ENCODE results near the gene MRPS18B.

MRPS18B gene

DNA sequence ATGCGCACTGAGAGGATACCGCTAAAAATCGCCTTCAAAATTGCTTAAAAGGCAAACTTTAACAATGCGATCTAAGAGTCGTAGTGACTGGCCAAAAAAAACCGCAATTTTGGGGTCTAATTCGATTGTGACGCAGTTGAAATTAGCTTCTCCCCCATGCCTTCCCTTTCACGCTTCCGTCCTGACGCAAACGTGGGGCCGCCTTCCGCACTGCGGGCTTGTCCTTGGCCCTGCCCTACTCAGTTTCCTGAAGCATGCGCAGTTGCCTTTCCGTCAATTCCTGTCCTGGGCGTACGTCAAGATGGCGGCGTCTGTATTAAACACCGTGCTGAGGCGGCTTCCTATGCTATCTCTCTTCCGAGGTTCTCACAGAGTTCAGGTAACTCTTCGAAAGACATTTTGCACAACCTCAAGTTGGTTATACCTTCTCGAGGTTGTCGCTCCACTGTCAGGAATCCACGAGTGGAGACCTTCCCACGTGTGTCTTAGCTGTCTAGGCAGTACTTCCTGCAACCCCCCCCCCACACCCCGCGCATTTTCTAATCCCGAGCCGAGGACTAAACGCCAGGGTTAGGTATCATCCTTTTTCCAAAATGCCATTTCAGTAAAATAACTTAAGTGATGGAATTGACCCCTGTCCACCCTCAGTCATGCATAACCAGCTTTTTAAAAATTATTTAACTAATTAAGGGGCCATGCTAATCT, at the start of gene MRPS18B:
MRPS18B (plus strand) TSS at position 276 of the 705 bp plus-strand sequence; CDS start at position 302, 26 bp downstream.
- peak; percentile 98 for DNase-seq (ENCODE audit: low read depth)

DNA sequence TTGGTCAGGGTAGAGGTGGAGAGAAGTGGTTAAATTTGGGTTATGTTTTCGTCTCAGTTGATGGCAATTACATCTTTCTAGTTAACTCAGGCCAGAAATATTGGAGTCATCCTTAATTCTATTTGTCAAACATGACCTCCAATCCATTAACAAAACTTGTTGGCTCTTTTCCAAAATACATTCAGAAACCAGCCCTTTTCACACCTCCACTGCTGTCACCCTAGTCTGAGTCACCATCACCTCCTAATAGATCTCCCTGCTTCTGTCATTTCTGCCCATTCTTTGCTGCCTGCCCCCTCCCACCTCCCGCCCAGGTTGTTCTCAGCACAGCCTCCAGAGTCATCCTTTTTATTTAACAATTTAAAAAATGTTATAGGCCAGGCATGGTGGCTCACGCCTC, 49.4 kb upstream of the MRPS18B start:
- no peak for DNase-seq (ENCODE audit: low read depth)

DNA sequence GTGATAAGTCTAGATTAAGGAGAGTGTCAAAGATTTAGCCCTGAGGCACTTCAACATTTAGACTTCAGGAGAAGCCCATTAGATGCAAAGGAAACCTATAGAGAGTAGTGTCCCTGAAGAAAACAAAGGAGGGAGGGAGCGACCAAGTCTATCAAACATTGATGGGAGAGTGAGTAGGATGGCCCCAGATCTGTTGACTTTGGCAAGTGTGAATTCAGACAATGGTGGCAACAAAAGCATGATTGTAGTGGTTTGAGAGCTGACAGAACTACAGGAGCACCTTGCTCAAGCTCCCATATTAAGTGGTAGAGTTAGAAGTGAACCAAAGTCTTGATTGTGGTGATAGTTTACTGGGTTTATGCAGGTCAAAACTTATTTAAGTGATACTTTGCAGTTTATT, 47.4 kb upstream of the MRPS18B start:
- DNase-seq (ENCODE audit: low read depth): no peak

DNA sequence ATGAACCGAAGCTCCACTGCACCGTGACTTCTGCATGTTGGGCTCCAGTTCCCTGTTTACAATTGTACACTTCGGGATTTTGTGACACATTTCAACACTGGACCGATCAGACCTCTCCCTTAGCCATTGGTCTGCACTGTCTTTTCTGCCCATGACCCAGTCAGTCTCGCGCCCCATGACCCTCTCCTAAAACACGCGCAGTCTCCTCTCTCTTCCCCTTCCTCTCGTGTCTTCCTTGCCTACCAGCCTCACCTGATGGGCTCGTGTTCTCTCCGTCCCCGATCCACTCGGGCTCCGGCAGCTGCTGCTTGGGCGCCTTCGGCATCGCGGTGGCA, 46.9 kb upstream of the MRPS18B start:
- no peak for DNase-seq (ENCODE audit: low read depth)

DNA sequence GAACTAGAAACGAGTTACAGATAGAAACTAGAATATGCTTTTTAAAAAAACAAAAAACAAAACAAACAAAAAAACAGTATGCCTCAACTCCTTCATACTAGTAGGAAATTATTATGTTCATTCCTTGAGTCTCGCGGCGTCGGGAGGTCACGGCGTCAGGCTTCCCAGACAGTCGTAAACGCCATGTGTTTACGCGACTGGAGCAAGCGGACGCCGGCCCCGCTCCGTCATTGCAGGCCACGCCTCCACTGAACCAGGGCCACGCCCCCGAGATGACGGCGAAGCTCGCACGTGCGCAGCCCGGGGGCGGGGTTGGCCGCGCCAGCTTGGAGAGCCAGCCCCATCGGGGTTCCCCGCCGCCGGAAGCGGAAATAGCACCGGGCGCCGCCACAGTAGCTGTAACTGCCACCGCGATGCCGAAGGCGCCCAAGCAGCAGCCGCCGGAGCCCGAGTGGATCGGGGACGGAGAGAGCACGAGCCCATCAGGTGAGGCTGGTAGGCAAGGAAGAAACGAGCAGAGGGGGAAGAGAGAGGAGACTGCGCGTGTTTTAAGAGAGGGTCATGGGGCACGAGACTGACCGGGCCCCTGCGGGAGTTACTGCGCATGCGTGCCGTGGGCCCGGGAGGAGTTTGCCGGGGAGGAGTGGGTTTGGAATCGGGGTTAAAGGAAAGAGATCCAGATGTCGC, 46.4 kb upstream of the MRPS18B start, which contains the start of gene ABCF1:
ABCF1 (plus strand) TSS at position 368 of the 687 bp plus-strand sequence; CDS start at position 414, 46 bp downstream.
- peak; percentile 94 for DNase-seq (ENCODE audit: low read depth)

DNA sequence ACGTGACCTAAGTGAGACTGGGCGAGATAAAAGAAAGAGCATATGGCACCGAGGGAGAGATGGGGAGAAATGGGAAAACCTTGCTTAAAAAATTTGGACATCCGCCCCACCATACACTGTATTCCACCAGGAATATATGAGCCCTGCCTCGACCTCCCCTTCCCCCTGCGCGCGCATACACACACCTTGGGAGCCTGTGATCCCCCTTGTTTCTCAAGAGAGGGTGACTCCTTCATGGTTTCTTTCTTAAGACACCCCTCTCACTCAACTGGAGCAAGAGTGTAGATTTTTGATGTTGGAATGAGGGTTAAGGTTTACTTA, 45.9 kb upstream of the MRPS18B start:
- DNase-seq (ENCODE audit: low read depth): no peak

DNA sequence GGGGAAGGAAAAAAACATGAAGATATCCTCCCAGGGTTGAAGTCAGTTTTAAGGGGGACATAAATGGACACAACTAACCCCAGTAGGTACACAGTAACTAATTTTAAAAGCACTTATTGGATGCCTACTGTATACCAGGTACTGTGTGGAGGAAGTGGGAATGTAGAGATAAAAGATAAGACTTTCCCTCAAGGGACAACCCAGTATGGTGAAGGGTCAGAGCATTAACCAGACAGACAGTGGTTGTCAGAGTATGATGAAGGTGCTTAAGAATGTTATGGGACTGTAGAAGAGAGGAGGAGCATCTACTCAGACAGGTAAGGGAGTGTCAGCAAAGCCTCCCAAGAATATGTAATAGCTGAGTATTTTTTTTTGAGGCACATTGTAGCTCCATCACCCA, 45.5 kb upstream of the MRPS18B start:
- no peak for DNase-seq (ENCODE audit: low read depth)

DNA sequence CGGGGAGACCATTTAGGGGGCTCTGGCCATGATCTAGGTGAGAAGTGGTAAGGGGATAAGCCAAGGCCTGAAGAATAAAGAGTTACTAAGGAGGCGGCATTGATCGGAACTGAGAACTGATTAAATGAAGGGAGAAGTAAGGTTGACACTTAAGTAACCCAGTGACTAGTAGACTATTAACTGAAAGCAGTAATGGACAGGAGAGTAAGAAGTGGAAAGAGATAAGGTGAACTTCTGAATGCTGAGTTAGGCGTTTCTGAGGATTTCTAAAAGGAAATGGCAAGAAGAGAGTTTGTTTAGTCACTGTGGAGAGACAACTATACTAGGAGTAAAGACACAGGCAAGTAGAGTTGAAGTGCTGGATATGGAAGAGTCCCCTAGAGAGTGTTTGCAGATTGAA, 44.5 kb upstream of the MRPS18B start:
- no peak for DNase-seq (ENCODE audit: low read depth)

DNA sequence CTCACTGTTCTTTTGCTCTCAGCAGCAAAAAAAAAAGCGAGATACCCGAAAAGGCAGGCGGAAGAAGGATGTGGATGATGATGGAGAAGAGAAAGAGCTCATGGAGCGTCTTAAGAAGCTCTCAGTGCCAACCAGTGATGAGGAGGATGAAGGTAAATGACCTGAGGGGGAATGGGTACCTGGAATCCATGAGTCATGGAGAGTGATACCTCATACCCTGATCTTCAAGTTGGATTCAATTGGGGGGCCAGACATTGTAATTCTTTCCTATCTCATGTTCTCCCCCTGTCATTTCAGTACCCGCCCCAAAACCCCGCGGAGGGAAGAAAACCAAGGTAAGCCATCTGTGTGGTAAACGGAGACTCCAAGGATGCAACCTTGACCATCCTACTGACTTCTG, 39.6 kb upstream of the MRPS18B start:
- DNase-seq (ENCODE audit: low read depth): no peak

DNA sequence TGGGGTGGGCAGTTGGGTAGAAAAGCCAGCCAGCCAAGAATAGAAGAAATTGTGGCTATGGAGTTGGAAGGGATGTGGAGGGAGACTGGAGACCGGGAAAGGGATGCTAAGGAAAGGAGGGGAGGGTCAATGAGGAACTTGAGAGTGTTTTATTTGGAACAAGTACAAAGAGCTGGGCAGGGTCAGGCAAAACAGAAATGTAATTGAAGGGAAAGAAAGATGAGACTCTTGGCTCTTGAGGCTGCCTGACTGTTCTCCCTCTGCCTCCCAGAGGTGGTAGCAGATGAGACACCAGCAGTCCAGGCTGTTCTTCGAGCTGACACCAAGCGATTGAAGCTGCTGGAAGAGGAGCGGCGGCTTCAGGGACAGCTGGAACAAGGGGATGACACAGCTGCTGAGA, 33.7 kb upstream of the MRPS18B start:
- DNase-seq (ENCODE audit: low read depth): no peak

DNA sequence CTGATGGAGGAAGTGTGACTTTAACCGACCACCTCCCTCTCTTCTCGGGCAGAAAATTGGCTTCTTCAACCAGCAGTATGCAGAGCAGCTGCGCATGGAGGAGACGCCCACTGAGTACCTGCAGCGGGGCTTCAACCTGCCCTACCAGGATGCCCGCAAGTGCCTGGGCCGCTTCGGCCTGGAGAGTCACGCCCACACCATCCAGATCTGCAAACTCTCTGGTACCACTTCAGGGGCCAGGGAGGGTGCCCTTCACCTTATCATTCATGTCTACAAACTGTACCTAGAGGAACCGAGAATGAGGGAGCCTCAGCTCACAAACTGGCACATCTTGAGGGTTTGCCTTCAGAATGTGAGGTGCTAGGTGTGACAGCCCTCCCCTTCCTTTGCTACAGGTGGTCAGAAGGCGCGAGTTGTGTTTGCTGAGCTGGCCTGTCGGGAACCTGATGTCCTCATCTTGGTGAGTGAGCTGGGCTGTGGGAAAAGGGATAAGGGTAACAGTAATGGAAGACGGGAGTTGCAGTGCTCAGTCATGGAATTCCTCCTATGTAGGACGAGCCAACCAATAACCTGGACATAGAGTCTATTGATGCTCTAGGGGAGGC, 27.8 kb upstream of the MRPS18B start:
- no peak for DNase-seq (ENCODE audit: low read depth)

DNA sequence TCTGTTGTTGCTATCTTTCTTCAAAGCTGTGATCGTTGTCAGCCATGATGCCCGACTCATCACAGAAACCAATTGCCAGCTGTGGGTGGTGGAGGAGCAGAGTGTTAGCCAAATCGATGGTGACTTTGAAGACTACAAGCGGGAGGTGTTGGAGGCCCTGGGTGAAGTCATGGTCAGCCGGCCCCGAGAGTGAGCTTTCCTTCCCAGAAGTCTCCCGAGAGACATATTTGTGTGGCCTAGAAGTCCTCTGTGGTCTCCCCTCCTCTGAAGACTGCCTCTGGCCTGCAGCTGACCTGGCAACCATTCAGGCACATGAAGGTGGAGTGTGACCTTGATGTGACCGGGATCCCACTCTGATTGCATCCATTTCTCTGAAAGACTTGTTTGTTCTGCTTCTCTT, 27.1 kb upstream of the MRPS18B start:
- no peak for DNase-seq (ENCODE audit: low read depth)

DNA sequence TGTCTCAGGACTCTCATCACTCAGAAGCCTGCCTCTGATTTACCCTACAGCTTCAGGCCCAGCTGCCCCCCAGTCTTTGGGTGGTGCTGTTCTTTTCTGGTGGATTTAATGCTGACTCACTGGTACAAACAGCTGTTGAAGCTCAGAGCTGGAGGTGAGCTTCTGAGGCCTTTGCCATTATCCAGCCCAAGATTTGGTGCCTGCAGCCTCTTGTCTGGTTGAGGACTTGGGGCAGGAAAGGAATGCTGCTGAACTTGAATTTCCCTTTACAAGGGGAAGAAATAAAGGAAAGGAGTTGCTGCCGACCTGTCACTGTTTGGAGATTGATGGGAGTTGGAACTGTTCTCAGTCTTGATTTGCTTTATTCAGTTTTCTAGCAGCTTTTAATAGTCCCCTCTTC, 26.6 kb upstream of the MRPS18B start:
- DNase-seq (ENCODE audit: low read depth): no peak

DNA sequence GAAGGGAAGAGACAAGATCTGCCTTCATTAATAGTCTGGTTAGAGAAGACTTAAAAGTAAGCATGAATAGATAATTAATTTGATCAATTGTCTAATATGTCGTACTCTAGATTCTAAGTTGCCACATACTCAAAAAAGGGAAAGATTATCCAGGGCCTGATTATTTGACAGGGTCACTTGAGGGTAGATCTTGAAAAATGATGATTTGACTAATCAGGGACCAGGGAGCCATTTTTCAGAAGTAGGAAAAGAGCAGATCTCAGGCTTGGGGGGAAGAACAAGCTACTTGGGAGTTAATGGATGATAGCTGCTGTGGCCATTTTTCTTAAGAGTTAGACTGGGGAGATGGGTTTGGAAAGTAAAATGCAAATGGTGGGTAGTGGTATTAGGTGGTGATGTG, 25.4 kb upstream of the MRPS18B start:
- no peak for DNase-seq (ENCODE audit: low read depth)

DNA sequence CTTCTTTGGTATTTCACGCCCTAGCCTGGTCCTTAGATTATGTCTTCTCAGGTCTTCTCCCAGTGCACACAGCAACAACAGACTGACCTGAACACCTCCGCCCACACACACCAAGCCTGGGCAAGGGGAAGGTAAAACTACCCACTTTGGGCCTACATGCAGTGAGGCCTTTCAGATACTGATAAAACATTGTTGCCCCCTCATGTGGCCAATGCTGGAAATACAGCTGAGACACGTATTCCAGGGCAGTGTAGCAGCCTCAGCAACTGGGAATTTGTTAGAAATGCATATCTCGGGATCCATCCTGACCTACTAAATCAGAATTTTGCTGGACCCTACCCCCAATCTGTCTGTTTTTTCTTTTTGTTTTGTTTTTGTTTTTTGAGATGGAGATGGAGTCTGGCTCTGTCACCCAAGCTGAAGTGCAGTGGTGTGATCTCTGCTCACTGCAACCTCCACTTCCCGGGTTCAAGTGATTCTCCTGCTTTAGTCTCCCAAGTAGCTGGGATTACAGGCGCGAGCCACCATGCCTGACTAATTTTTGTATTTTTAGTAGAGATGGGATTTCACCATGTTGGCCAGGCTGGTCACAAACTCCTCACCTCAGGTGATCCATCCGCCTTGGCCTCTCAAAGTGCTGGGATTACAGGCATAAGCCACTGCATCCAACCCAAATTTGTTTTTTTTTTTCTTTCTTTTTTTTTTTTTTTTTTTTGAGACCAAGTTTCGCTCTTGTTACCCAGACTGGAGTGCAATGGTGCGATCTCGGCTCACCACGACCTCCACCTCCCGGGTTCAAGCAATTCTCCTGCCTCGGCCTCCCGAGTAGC, 20.1 kb upstream of the MRPS18B start:
- peak; percentile 63 for DNase-seq (ENCODE audit: low read depth)

DNA sequence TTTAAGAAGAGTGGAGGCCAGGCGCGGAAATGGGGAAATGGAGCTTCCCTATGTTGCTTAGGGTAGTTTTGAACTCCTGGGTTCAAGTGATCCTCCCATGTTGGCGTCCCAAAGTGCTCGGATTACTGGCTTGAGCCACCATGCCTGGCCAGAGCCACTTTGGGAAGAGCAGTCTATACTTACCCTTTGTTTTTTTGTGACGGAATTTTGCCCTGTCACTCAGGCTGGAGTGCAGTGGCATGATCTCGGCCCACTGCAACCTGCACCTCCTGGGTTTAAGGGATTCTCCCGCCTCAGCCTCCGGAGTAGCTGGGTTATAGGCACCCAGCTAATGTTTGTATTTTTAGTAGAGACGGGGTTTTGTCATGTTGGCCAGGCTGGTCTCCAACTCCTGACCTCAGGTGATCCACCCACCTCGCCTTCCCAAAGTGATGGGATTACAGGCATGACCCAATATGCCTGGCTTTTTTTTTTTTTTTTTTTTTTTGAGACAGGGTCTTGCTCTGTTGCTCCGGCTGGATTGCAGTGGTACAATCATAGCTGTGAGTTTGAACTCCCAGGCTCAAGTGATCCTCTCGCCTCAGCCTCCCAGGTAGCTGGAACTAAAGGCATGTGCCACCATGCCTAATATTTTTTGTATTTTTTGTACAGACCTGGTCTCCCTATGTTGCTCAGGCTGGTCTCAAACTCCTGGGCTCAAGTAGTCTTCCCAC, 18.6 kb upstream of the MRPS18B start:
- DNase-seq (ENCODE audit: low read depth): no peak

DNA sequence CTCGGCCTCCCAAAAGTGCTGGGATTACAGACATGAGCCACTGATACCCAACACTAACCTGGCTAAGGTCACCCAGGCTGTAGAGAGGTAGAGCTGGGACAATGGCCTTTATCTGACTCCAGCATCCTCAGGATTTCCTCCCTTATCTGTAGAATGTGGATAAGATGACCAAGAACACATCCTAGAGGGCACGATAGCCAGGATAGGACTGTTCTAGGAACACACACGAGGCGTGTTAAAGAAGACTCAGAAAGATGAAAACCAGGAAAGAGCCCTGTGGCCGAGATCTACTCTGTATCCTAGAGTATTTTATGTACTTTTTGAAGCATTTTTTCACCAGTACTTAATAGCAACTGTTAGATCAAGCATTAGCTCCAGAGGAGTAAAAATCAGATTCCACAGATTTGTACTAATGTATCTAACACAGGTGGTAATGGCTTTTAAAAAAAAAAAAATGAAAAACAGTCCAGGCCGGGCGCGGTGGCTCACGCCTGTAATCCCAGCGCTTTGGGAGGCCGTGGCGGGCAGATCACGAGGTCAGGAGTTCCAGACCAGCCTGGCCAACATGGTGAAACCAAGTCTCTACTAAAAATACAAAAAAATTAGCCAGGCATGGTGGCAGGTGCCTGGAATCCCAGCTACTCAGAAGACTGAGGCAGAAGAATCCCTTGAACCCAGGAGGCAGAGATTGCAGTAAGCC, 17.9 kb upstream of the MRPS18B start:
- DNase-seq (ENCODE audit: low read depth): no peak

DNA sequence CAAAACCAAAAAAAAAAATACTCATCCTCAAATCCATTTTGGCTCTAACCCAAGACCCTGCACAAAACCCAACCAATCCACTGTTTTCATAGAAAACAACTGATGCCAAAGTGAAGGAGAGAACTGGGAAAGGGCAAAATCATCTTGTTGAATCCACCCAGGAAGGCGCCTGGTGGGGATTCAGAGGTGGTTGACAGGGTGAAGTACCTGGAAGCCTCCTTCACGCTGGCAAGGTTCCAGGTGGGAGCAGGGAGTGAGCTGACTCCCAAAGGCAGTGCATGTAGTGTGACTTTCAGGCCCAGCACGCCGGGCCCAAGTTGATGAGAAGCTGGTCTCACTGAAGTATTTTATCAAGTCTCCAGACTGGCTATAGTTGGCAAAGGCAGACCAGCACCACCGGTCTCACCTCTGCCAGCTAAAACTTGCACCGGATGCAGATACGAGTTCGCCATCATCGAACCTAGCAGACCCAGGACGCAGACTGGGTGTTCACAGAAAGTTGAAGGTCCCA, 17.1 kb upstream of the MRPS18B start:
- no peak for DNase-seq (ENCODE audit: low read depth)

DNA sequence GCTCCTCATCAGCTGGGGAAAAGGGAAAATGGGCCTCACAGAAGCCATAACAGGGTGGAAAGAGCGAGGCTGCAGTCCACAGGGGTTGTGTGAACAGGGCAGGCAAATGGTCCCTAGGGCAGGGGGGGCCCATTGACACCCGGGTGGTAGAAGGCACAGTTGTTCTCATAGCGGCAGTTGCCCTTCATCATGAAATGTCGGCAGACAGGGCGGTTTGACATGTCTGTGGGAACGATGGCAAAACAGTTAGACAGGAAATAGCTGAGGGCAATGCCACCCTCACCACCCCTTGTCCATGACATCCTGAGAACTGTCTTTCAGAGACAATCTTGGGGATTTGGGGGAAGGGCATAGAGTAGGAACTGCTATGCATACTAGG, 16.2 kb upstream of the MRPS18B start:
- no peak for DNase-seq (ENCODE audit: low read depth)

DNA sequence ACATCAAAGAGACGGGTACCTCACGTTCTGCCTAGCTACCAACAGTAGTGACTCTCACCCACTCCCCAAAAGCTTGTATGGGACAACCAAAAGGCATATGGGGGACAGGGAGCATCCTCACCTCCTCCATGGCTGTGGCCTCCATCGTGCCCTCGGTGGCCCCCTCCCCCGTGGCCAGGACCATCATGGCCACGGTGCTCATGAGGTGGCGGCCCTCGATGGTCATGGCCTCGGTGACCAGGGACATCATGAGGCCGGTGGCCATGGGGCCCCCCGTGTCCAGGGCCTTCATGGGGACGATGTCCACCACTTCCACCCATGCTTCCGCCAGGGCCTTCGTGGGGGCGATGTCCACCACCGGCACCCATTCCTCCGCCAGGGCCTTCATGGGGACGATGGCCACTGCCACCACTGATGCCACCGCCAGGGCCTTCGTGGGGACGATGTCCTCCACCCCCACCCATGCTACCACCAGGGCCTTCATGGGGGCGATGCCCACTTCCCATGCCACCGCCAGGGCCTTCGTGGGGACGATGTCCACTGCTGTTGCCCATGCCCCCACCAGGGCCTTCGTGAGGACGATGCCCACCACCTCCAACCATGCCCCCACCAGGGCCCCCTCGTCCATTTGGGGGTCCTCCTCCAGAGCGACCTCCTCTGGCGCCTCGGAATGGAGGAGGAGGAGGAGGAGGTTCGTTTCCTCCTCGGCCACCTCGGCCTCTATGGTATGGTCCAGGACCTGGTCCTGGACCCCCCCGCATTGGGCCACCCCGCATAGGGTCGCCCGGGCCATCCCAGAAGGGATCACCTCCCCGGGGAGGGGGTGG, 15.6 kb upstream of the MRPS18B start:
- DNase-seq (ENCODE audit: low read depth): no peak

Measured in GM04504 (cell line).